GM21360 (cell line): ENCODE data around the gene GRIK2.

ENCODE experiments used
- ATAC-seq: cut with Tn5 transposase; IDR thresholded peaks from one replicate; pipeline ENCODE4 v1.9.1; 2021; ENCODE audit warnings: mild to moderate bottlenecking, moderate library complexity; ENCODE audit not compliant: unreplicated experiment

GRIK2 gene

GRCh38 chr6:101770116-101770515, 376.6 kb downstream of the GRIK2 start:
- ATAC-seq, result no peak

DNA sequence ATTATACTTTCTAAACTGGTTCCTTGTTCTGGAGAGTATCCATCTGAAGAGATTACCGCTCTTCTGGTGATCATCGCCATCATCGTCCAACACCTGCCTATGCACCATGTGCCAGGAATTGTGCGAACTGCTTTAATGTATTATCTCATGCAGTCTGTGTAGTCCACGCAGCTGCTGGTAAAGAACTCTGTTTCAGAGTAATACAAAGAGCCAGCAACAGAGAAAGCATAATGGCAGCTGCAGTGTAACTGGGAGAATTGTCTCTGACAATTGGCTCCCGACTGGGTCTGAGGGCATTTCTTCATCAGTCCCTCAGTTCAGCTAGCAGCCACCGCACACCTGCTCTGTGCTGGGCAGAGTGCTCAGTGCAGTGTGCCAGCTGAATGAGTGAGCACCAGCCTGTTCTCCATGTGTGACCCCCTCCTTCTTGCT, 383.4 kb downstream of the GRIK2 start:
- ATAC-seq, result no peak

- no peak for ATAC-seq
Observed at GRCh38 chr6:101777646-101778045, 384.1 kb downstream of the GRIK2 start.

DNA sequence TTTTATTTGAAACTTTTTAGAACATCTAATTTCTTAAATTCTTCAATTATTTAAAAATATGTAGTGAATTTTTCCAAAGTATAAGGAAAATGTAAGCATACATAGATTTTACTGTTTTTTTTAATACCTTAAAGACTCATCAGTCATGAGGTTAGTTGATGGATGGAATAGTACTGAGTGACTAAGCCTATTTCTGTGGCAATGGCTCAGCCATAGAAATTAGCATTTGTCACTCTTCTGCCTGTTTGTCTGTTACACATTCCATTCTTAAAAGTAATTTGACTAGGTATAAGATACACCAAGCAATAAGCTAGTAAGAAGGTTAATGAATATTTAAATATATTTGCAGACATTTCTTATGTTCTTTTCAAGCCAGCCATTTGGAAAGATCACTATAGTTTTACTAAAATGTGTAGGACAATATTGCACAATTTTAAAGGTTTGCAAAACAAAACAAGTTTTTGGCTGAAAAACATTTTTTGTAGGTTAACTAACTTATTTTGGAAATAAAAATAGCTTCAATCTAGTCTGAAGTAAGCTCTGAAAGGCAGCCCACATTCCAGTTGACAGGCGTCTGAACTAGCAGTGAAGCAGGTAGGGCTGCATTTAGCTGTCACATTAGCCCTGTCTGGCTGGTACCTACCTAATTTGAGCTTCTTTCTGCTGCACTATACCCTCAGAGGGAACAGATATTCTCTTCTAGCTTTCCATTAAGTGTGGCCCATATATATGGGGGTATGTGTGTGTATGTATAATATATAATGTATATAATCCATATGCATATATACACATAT, 385.7 kb downstream of the GRIK2 start:
- no peak for ATAC-seq

GRCh38 chr6:101783287-101783686, 389.8 kb downstream of the GRIK2 start:
- ATAC-seq, result no peak

DNA sequence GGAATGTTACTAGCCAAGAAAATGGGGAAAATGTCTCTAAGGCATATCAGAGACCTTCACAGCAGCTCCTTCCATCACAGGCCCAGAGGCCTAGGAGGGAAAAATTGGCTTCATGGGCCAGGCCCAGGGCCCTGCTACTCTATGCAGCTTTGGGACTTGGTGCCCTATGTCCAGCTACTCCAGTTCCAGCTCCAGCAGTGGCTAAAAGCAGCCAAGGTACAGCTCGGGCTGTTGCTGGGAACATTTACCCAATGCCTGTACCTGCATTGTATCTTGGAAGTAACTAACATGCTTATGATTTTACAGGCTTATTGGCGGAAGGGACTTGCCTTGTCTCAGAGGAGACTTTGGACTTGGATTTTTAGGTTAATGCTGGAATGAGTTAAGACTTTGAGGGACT, 390.6 kb downstream of the GRIK2 start:
- ATAC-seq, result no peak

GRCh38 chr6:101799531-101799930, 406.0 kb downstream of the GRIK2 start:
- ATAC-seq, result no peak

GRCh38 chr6:101800598-101800997, 407.1 kb downstream of the GRIK2 start:
- no peak for ATAC-seq

GRCh38 chr6:101803136-101803535, 409.6 kb downstream of the GRIK2 start:
- ATAC-seq, result no peak

GRCh38 chr6:101806241-101806640, 412.7 kb downstream of the GRIK2 start:
- no peak for ATAC-seq

DNA sequence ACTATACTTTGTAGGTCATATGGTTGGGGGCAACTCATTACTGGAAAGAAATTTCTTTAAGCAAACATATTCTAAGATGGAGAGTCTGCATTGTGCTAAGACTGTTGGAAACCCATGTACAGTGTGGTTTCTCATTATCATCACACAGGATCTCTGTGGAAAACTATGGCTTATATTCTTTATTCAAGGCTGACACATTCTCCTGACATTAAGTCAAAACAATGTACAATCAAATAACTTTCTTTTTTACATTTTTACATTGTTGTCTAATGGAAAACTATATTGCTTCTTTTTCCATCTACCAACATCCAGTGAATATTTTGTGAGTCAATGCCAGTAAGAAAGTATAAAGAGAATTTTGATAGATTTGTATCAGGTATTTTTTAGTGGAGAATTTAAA, 417.6 kb downstream of the GRIK2 start:
- ATAC-seq, result no peak

DNA sequence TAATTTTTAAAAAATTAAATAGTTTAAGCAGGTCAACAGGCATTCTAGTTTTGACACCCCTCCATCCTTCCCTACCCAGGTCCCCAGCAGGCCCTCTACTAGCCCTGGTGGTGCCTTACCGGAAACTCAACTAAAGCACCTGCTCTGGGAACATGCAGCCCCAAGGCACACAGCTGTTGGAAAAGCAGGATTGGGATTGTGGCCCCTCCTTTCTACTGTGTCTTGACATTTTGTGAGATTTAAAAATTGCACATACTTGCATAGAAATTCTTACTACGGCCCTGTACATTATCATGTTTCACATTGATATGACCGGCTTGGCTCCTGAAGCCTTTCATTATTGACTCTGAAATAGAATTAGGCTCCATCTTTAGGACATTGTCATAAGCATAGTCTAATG, 423.2 kb downstream of the GRIK2 start:
- no peak for ATAC-seq

GRCh38 chr6:101818051-101818450, 424.5 kb downstream of the GRIK2 start:
- ATAC-seq, result no peak

DNA sequence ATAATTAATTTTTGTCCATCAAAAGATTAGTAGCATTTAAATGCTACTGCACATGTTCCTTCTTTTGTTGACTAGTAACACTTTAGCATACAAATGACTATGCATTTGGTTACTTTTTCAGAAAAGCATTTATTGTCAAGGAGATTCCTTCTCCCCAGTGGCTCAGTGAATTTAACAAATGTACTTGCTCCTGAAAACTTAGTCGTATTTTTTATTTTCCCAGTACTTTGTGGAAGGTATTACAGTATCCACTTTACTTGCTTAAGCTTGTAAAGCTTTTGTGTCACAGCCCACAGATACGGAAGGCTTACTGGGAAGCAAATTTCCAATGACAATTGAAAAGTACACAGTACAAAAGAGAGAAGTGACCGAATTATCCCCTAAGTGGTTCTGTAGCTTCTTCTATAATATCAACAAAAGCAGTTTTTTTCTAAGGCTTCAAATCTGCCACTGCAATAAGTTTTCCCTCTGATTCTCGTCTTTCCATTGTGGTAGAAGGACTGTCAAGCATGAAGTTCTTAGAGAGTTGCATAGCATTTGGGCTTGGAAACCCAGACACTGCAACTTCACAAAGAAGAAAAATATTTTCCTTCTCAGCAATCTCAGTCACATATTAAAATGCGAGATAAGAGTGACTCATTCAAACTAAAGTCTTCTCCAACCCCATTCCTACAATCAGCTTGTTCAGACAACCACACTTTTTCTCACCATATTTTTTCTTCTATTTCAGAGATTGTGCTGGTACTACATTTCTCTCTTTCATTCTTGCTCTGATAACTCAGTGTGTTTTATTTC, 431.2 kb downstream of the GRIK2 start:
- no peak for ATAC-seq

- ATAC-seq, result no peak
Observed at GRCh38 chr6:101826269-101826668, 432.8 kb downstream of the GRIK2 start.

GRCh38 chr6:101826678-101827077, 433.2 kb downstream of the GRIK2 start:
- no peak for ATAC-seq

DNA sequence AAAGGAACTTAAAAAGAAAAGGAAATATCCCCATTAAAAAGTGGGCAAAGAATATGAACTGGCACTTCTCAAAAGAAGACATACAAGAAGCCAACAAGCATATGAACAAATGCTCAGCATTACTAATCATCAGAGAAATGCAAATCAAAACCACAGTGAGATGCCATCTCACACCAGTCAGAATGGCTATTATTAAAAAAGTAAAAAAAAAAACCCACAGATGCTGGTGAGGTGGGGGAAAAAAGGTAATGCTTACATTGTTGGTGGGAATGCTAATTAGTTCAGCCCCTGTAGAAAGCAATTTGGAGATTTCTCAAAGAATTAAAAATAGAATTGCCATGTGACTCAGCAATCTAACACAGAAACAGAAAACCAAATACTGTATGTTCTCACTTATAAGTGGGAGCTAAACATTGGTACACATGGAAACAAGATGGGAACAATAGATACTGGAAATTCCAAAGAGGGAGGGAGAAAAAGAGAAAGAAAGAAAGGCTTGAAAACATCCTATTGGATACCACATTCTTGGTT, 437.1 kb downstream of the GRIK2 start:
- no peak for ATAC-seq

GRCh38 chr6:101832371-101832770, 438.9 kb downstream of the GRIK2 start:
- no peak for ATAC-seq

DNA sequence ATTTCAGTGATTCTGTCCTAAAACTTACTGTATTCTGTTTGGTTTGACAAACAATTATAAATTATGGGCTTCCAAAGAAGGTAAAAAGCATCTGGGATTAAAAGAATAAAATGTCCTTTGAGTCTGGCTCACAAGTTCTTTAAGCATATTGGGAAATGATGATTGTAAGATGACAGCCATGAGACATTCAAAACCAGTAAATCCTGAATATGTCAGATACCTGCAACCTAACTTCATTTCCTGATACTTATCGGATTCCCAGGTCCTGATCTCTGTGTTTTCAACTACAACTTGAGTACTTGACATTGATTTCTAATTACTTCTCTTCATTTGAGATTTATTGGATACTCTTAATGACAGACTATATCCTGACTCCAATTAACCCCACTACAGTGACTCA, 446.6 kb downstream of the GRIK2 start:
- ATAC-seq, result no peak

DNA sequence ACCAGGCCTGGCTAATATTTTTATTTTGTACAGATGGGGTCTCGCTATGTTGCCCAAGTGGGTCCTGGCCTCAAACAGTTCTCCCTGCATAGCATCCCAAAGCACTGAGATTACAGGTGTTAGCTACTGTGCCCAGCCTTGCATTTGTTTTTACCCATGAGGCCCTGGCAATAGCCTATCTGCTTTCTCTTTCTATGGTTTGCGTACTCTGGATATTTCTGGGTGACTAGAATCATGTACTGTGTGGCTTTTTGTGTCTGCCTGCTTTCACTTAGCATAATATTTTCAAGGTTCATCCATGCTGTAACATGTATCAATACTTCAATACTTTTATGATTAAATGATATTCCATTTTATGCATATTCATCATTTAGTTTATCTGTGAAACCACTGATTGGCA, 451.7 kb downstream of the GRIK2 start:
- ATAC-seq, result peak; percentile 71

DNA sequence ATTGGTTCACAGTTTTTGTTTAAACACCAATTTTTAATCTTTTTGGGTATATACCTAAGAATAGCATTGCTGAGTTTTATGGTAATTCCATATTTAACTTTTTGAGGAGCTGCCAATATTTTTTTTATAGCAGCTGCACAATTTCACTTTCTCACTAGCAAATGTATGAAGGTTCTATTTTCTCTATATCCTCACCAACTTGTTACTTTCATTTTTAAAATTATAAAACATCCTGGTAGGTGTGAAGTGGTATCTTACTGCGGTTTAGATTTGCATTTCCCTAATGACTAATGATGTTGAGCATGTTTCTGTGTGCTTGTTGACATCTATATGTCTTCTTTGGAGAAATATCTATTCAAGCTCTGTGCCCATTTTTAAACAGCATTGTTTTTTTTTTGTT, 452.1 kb downstream of the GRIK2 start:
- peak; percentile 88 for ATAC-seq

GRCh38 chr6:101847690-101848089, 454.2 kb downstream of the GRIK2 start:
- ATAC-seq, result no peak
